SK-N-SH treated with all-trans-retinoic acid at 6 μM for 48 hours (cell line): Measurements from ENCODE around the gene TRABD2B.

Experiments
- ATAC-seq: fragments of 200-7000 bp; cut with Tn5 transposase; 3 replicates; pipeline ENCODE4 v1.9.1; 2020; ENCODE audit warnings: mild to moderate bottlenecking, moderate library complexity
- ARNTL ChIP-seq: fragments of 450-650 bp; formaldehyde crosslinking; IDR thresholded peaks from 2 replicates; pipeline ENCODE4 v1.5.0; 2020; ENCODE audit warnings: low read depth, mild to moderate bottlenecking, moderate library complexity, borderline replicate concordance
- BACH2 ChIP-seq: fragments of 250-450 bp; sonication (Bioruptor Pico); IDR thresholded peaks from 2 replicates; pipeline ENCODE4 v1.9.0; 2021; ENCODE audit warnings: mild to moderate bottlenecking, borderline replicate concordance
- CSDC2 ChIP-seq: fragments of 250-450 bp; sonication (Bioruptor Pico); IDR thresholded peaks from 2 replicates; pipeline ENCODE4 v1.5.0; 2020; ENCODE audit warnings: mild to moderate bottlenecking, moderate library complexity
- ESRRG ChIP-seq: fragments of 250-450 bp; sonication (Bioruptor Pico); IDR thresholded peaks from 2 replicates; pipeline ENCODE4 v1.6.1; 2021; ENCODE audit warnings: mild to moderate bottlenecking
- GLIS3 ChIP-seq: fragments of 250-450 bp; sonication (Bioruptor Pico); IDR thresholded peaks from 2 replicates; pipeline ENCODE4 v1.5.0; 2020; ENCODE audit warnings: mild to moderate bottlenecking, moderate library complexity
- ISL1 ChIP-seq: fragments of 250-450 bp; sonication (Bioruptor Pico); IDR thresholded peaks from 2 replicates; pipeline ENCODE4 v2.1.2; 2022; ENCODE audit warnings: mild to moderate bottlenecking, moderate library complexity
- OSR1 ChIP-seq: fragments of 250-450 bp; sonication (Bioruptor Pico); IDR thresholded peaks from 2 replicates; pipeline ENCODE4 v1.8.0; 2022; ENCODE audit warnings: moderate library complexity, mild to moderate bottlenecking, inconsistent platforms
- PPARA ChIP-seq: fragments of 250-450 bp; sonication (Bioruptor Pico); IDR thresholded peaks from 2 replicates; pipeline ENCODE4 v1.5.0; 2020; ENCODE audit warnings: mild to moderate bottlenecking, borderline replicate concordance
- RARB ChIP-seq: fragments of 250-450 bp; sonication (Bioruptor Pico); IDR thresholded peaks from 2 replicates; pipeline ENCODE4 v1.8.0; 2021; ENCODE audit warnings: mild to moderate bottlenecking, moderate library complexity
- SNAI2 ChIP-seq: fragments of 250-450 bp; sonication (Bioruptor Pico); IDR thresholded peaks from 2 replicates; pipeline ENCODE4 v1.5.0; 2020; ENCODE audit warnings: mild to moderate bottlenecking, moderate library complexity
- TOX ChIP-seq: fragments of 250-450 bp; sonication (Bioruptor Pico); IDR thresholded peaks from 2 replicates; pipeline ENCODE4 v1.8.0; 2021; ENCODE audit warnings: mild to moderate bottlenecking, moderate library complexity, borderline replicate concordance
- ZC3H10 ChIP-seq: fragments of 250-450 bp; sonication (Bioruptor Pico); IDR thresholded peaks from 2 replicates; pipeline ENCODE4 v1.5.1; 2021; ENCODE audit warnings: mild to moderate bottlenecking, moderate library complexity
- ZFP3 ChIP-seq: fragments of 250-450 bp; sonication (Bioruptor Pico); IDR thresholded peaks from 2 replicates; pipeline ENCODE4 v1.5.0; 2020; ENCODE audit warnings: mild to moderate bottlenecking, moderate library complexity
- ZFP30 ChIP-seq: fragments of 450-650 bp; formaldehyde crosslinking; IDR thresholded peaks from 2 replicates; pipeline ENCODE4 v1.5.0; 2022; ENCODE audit warnings: mild to moderate bottlenecking, moderate library complexity
- ZNF565 ChIP-seq: fragments of 450-650 bp; formaldehyde crosslinking; conservative IDR thresholded peaks from 2 replicates; pipeline ENCODE4 v1.5.0; 2020; ENCODE audit warnings: low read depth, mild to moderate bottlenecking, moderate library complexity
- ZNF70 ChIP-seq: fragments of 450-650 bp; formaldehyde crosslinking; IDR thresholded peaks from 2 replicates; pipeline ENCODE4 v1.5.0; 2020; ENCODE audit warnings: mild to moderate bottlenecking, moderate library complexity
- ZNF8 ChIP-seq: fragments of 450-650 bp; formaldehyde crosslinking; IDR thresholded peaks from 2 replicates; pipeline ENCODE4 v1.5.0; 2020; ENCODE audit warnings: mild to moderate bottlenecking, moderate library complexity
- TF ChIP-seq, protein P1 (sequence below): fragments of 250-450 bp; sonication (Bioruptor Pico); IDR thresholded peaks from 2 replicates; pipeline ENCODE4 v1.5.1; 2020; ENCODE audit warnings: low read depth, mild to moderate bottlenecking, moderate library complexity
- TF ChIP-seq, protein P2 (sequence below): fragments of 250-450 bp; sonication (Bioruptor Pico); IDR thresholded peaks from 2 replicates; pipeline ENCODE4 v1.5.0; 2020; ENCODE audit warnings: mild to moderate bottlenecking, moderate library complexity
- TF ChIP-seq, protein P3 (sequence below): fragments of 250-450 bp; sonication (Bioruptor Pico); IDR thresholded peaks from 2 replicates; pipeline ENCODE4 v1.8.0; 2020; ENCODE audit warnings: mild to moderate bottlenecking, moderate library complexity, borderline replicate concordance
- TF ChIP-seq, protein P4 (sequence below): fragments of 250-450 bp; sonication (Bioruptor Pico); IDR thresholded peaks from 2 replicates; pipeline ENCODE4 v1.8.0; 2021; ENCODE audit warnings: low read depth, mild to moderate bottlenecking, moderate library complexity, borderline replicate concordance
- TF ChIP-seq, protein P5 (sequence below): fragments of 250-450 bp; sonication (Bioruptor Pico); IDR thresholded peaks from 2 replicates; pipeline ENCODE4 v1.5.1; 2021; ENCODE audit warnings: mild to moderate bottlenecking, moderate library complexity

Gene TRABD2B

DNA sequence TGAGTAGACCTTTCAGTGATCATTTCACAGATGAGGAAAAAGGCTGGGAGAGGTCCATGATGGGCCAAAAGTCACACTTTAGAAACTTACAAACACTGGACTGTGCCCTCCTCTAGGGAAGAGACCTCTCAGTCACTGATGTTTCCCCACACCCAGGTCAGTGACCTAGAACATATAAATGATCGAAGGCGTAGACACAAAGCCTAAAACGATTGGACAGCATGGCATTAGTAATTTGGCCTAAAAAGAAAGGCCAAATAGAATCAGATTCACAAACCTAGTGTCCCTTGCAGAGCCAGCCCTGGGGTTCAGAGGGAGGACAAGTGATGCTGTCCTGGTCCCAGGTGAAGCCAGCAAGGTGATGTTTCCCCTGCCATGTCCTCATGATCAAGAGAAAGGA is 27.7 kb downstream of the TRABD2B start:
- no peak for ATAC-seq
- TF ChIP-seq ZC3H10 (CRISPR knock-in tag) (no peak), ZNF8 (no peak), CSDC2 (CRISPR knock-in tag) (no peak), ZFP3 (no peak), GLIS3 (CRISPR knock-in tag) (no peak), OSR1 (CRISPR knock-in tag) (no peak), ISL1 (CRISPR knock-in tag) (no peak), ZNF70 (CRISPR knock-in tag) (no peak), ARNTL (CRISPR knock-in tag) (no peak), ZFP30 (CRISPR knock-in tag) (no peak), RARB (no peak), PPARA (CRISPR knock-in tag) (no peak), TOX (no peak), ZNF565 (CRISPR knock-in tag) (no peak), SNAI2 (no peak)
- TF ChIP-seq, protein P1, sequence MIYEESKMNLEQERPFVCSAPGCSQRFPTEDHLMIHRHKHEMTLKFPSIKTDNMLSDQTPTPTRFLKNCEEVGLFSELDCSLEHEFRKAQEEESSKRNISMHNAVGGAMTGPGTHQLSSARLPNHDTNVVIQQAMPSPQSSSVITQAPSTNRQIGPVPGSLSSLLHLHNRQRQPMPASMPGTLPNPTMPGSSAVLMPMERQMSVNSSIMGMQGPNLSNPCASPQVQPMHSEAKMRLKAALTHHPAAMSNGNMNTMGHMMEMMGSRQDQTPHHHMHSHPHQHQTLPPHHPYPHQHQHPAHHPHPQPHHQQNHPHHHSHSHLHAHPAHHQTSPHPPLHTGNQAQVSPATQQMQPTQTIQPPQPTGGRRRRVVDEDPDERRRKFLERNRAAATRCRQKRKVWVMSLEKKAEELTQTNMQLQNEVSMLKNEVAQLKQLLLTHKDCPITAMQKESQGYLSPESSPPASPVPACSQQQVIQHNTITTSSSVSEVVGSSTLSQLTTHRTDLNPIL, result no peak
- TF ChIP-seq, protein P2, sequence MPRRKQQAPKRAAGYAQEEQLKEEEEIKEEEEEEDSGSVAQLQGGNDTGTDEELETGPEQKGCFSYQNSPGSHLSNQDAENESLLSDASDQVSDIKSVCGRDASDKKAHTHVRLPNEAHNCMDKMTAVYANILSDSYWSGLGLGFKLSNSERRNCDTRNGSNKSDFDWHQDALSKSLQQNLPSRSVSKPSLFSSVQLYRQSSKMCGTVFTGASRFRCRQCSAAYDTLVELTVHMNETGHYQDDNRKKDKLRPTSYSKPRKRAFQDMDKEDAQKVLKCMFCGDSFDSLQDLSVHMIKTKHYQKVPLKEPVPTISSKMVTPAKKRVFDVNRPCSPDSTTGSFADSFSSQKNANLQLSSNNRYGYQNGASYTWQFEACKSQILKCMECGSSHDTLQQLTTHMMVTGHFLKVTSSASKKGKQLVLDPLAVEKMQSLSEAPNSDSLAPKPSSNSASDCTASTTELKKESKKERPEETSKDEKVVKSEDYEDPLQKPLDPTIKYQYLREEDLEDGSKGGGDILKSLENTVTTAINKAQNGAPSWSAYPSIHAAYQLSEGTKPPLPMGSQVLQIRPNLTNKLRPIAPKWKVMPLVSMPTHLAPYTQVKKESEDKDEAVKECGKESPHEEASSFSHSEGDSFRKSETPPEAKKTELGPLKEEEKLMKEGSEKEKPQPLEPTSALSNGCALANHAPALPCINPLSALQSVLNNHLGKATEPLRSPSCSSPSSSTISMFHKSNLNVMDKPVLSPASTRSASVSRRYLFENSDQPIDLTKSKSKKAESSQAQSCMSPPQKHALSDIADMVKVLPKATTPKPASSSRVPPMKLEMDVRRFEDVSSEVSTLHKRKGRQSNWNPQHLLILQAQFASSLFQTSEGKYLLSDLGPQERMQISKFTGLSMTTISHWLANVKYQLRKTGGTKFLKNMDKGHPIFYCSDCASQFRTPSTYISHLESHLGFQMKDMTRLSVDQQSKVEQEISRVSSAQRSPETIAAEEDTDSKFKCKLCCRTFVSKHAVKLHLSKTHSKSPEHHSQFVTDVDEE (CRISPR knock-in tag), result no peak
- TF ChIP-seq, protein P3, sequence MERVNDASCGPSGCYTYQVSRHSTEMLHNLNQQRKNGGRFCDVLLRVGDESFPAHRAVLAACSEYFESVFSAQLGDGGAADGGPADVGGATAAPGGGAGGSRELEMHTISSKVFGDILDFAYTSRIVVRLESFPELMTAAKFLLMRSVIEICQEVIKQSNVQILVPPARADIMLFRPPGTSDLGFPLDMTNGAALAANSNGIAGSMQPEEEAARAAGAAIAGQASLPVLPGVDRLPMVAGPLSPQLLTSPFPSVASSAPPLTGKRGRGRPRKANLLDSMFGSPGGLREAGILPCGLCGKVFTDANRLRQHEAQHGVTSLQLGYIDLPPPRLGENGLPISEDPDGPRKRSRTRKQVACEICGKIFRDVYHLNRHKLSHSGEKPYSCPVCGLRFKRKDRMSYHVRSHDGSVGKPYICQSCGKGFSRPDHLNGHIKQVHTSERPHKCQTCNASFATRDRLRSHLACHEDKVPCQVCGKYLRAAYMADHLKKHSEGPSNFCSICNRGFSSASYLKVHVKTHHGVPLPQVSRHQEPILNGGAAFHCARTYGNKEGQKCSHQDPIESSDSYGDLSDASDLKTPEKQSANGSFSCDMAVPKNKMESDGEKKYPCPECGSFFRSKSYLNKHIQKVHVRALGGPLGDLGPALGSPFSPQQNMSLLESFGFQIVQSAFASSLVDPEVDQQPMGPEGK (CRISPR knock-in tag), result no peak
- TF ChIP-seq, protein P4, sequence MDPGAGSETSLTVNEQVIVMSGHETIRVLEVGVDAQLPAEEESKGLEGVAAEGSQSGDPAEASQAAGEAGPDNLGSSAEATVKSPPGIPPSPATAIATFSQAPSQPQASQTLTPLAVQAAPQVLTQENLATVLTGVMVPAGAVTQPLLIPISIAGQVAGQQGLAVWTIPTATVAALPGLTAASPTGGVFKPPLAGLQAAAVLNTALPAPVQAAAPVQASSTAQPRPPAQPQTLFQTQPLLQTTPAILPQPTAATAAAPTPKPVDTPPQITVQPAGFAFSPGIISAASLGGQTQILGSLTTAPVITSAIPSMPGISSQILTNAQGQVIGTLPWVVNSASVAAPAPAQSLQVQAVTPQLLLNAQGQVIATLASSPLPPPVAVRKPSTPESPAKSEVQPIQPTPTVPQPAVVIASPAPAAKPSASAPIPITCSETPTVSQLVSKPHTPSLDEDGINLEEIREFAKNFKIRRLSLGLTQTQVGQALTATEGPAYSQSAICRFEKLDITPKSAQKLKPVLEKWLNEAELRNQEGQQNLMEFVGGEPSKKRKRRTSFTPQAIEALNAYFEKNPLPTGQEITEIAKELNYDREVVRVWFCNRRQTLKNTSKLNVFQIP (CRISPR knock-in tag), result no peak

DNA sequence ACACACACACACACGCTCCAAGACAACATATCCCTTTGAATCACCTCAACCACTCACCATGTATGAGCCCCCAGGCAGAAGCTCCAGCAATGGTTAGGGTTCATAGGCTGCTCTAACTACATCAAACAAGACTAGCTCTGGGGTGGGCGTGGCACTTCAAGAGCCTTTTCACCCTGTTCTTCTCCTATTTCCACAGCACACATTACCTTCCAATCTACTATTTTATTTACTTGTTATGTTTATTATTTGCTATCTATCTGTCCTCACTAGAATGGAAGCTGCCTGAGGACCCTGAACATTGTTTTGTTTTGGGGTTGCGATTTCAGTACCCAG is 28.7 kb downstream of the TRABD2B start:
- no peak for TF ChIP-seq ISL1 (CRISPR knock-in tag)
- no peak for TF ChIP-seq RARB
- no peak for TF ChIP-seq ESRRG (CRISPR knock-in tag)
- no peak for TF ChIP-seq ARNTL (CRISPR knock-in tag)
- TF ChIP-seq GLIS3 (CRISPR knock-in tag), result no peak
- no peak for TF ChIP-seq SNAI2
- TF ChIP-seq ZNF8, result no peak
- no peak for ATAC-seq

DNA sequence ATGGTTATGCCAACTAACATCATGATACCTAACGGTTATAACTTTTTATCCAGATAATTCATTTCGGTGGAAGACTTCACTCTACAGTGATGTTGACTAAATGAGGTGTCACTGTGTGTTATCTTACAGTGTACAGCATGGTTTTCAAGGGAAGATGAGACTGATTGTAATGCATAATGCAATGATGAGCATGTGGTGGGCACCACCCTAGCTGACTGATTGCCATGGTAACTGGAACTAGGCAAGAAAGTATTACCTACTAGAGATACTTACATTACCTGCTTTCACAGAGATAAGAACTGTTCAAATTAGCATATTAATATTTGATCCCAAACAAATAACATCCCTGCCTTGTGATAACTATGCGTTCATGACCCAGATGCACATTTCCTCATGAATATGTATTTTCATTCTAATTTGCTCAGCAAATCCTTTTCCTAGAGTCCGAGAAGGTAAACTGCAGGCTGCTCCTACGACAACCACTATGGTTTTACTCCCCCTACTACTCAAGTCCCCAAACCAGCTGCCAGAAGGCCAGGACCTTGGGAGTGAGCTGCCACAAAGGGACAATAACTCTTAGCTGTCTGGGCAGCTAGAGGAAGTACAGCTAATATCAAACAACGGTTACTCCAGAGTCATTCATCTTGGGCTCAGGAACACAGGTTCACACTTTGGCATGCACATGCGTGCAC is 29.2 kb downstream of the TRABD2B start:
- no peak for ATAC-seq
- TF ChIP-seq, protein P5, sequence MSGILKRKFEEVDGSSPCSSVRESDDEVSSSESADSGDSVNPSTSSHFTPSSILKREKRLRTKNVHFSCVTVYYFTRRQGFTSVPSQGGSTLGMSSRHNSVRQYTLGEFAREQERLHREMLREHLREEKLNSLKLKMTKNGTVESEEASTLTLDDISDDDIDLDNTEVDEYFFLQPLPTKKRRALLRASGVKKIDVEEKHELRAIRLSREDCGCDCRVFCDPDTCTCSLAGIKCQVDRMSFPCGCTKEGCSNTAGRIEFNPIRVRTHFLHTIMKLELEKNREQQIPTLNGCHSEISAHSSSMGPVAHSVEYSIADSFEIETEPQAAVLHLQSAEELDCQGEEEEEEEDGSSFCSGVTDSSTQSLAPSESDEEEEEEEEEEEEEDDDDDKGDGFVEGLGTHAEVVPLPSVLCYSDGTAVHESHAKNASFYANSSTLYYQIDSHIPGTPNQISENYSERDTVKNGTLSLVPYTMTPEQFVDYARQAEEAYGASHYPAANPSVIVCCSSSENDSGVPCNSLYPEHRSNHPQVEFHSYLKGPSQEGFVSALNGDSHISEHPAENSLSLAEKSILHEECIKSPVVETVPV, result no peak
- no peak for TF ChIP-seq BACH2 (CRISPR knock-in tag)
- TF ChIP-seq, protein P3 (CRISPR knock-in tag), result no peak
- no peak for TF ChIP-seq ZFP3
- TF ChIP-seq PPARA (CRISPR knock-in tag), result no peak
- no peak for TF ChIP-seq ZNF565 (CRISPR knock-in tag)
- TF ChIP-seq, protein P2 (CRISPR knock-in tag), result no peak
- no peak for TF ChIP-seq TOX
- no peak for TF ChIP-seq ZNF70 (CRISPR knock-in tag)
- TF ChIP-seq ZFP30 (CRISPR knock-in tag), result no peak
- no peak for TF ChIP-seq GLIS3 (CRISPR knock-in tag)
- no peak for TF ChIP-seq ZNF8
